ENCODE results near the gene ITPR1.

The ITPR1 gene

DNA sequence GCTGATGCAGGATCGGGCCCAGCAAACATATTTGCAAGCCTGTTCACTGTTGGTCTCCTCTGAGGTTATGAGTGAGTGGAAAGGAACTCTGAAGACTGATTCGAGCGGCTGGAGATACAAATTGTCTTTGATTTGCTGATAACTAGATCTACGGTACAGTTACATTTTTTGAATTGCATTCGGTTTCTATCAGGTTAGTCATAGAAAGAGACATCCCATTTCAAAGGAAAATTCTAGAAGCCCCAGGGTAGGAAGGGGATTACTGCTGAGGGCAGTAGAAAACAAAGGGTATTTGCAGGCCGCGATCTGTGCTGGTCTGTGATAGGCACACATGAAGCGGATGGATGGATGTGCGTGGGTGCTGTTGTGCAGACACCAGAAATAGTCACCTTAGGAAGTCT is 228.4 kb downstream of the ITPR1 start:
- no peak for TF ChIP-seq EZH2 (IDR thresholded peaks at IDR 0.05; ENCODE audit: borderline replicate concordance, low read length)
- TF ChIP-seq, protein P1, sequence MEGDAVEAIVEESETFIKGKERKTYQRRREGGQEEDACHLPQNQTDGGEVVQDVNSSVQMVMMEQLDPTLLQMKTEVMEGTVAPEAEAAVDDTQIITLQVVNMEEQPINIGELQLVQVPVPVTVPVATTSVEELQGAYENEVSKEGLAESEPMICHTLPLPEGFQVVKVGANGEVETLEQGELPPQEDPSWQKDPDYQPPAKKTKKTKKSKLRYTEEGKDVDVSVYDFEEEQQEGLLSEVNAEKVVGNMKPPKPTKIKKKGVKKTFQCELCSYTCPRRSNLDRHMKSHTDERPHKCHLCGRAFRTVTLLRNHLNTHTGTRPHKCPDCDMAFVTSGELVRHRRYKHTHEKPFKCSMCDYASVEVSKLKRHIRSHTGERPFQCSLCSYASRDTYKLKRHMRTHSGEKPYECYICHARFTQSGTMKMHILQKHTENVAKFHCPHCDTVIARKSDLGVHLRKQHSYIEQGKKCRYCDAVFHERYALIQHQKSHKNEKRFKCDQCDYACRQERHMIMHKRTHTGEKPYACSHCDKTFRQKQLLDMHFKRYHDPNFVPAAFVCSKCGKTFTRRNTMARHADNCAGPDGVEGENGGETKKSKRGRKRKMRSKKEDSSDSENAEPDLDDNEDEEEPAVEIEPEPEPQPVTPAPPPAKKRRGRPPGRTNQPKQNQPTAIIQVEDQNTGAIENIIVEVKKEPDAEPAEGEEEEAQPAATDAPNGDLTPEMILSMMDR (IDR thresholded peaks at IDR 0.05; ENCODE audit: low read length), result no peak
- no peak overlapping the region for H3K9ac ChIP-seq (ENCODE audit: low read length)
- no peaks in the 10 kb centered on the region for H3K9me3 ChIP-seq (ENCODE audit: low read length)
- H3F3A ChIP-seq (ENCODE audit: insufficient read depth, low read length), result no peaks in the 10 kb centered on the region
- H3K27me3 ChIP-seq (ENCODE audit: insufficient read depth, low read length), result no peaks in the 10 kb centered on the region
- H3K9me2 ChIP-seq (ENCODE audit: low read depth, low read length), result no peaks in the 10 kb centered on the region
- H3K27ac ChIP-seq (ENCODE audit: low read depth, low read length, poor library complexity, severe bottlenecking), result no peak overlapping the region
- no peaks in the 10 kb centered on the region for H3K36me3 ChIP-seq (ENCODE audit: insufficient read depth, low read length)
- H2AFZ ChIP-seq (ENCODE audit: low read length), result no peak overlapping the region
- H3K4me3 ChIP-seq (ENCODE audit: low read depth, low read length, poor library complexity, severe bottlenecking), result no peak overlapping the region
- no peak overlapping the region for H3K4me2 ChIP-seq (ENCODE audit: low read length)
- H4K20me1 ChIP-seq (ENCODE audit: insufficient read depth, low read length), result no peaks in the 10 kb centered on the region
- H3K79me2 ChIP-seq (ENCODE audit: insufficient read depth, low read length), result no peaks in the 10 kb centered on the region
- no peaks in the 10 kb centered on the region for H3K4me1 ChIP-seq (ENCODE audit: insufficient read depth, low read length, severe bottlenecking)

DNA sequence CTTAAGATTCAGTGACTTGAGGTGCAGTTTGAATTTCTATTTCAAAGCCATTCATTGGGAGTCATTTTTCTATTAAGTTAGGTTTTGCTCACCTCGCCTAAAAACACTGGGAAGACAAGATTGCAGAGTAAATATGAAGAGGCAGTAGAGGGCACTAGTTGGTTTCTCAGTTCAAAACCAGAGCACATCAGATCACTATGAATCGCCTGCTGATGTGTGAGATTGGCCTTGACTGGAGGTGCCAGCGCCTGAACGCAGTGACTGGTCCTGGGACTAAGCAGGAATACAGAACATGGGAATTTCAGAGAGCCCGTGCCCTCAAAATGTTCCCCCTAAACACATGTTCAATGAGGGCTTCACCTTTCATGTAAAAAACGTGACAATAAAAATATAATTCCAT is 229.0 kb downstream of the ITPR1 start:
- Histone ChIP-seq H3K9me2 (ENCODE audit: low read depth, low read length) (no peaks in the 10 kb centered on the region), H3F3A (ENCODE audit: insufficient read depth, low read length) (no peaks in the 10 kb centered on the region), H2AFZ (ENCODE audit: low read length) (no peak overlapping the region), H3K27ac (ENCODE audit: low read depth, low read length, poor library complexity, severe bottlenecking) (no peak overlapping the region), H3K27me3 (ENCODE audit: insufficient read depth, low read length) (no peaks in the 10 kb centered on the region), H3K4me3 (ENCODE audit: low read depth, low read length, poor library complexity, severe bottlenecking) (no peak overlapping the region), H3K4me2 (ENCODE audit: low read length) (no peak overlapping the region), H3K9ac (ENCODE audit: low read length) (no peak overlapping the region), H4K20me1 (ENCODE audit: insufficient read depth, low read length) (no peaks in the 10 kb centered on the region), H3K4me1 (ENCODE audit: insufficient read depth, low read length, severe bottlenecking) (no peaks in the 10 kb centered on the region), H3K9me3 (ENCODE audit: low read length) (no peaks in the 10 kb centered on the region), H3K79me2 (ENCODE audit: insufficient read depth, low read length) (no peaks in the 10 kb centered on the region), H3K36me3 (ENCODE audit: insufficient read depth, low read length) (no peaks in the 10 kb centered on the region)
- no peak for TF ChIP-seq EZH2 (IDR thresholded peaks at IDR 0.05; ENCODE audit: borderline replicate concordance, low read length)
- TF ChIP-seq, protein P1 (IDR thresholded peaks at IDR 0.05; ENCODE audit: low read length), result peak; percentile 40; the same call in 1 of the 2 replicates

DNA sequence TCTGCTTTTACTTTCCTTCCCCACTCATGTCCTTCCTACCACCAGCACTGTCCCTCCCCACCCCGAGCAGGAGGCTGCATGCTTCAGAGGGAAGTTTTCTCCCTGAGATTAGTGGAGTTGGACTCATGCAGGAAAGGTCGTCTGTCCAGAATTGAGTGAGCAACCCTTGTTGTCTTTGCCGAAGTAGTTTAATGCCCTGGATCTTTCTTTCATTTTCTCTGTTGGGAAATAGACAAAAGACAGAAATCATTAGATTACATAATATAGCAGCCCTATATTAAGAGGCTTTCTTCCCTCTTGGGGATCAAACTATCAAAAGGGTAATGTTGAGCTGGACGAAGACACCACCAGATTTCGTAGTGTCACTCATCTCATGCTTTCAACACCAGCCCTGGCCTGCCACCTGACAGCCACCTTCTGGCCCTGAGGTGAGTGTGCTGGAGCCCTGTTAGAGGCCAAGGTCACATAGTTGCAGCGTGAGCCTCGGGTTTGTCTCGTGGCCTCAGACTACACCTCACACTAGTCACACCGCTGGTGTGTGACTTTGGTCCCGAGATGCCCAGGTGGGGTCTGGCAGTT is 231.0 kb downstream of the ITPR1 start:
- Histone ChIP-seq H3K36me3 (ENCODE audit: insufficient read depth, low read length) (no peaks in the 10 kb centered on the region), H3K79me2 (ENCODE audit: insufficient read depth, low read length) (no peaks in the 10 kb centered on the region), H2AFZ (ENCODE audit: low read length) (no peak overlapping the region), H3K27me3 (ENCODE audit: insufficient read depth, low read length) (no peaks in the 10 kb centered on the region), H3K27ac (ENCODE audit: low read depth, low read length, poor library complexity, severe bottlenecking) (no peak overlapping the region), H3K9me2 (ENCODE audit: low read depth, low read length) (no peaks in the 10 kb centered on the region), H3K4me3 (ENCODE audit: low read depth, low read length, poor library complexity, severe bottlenecking) (no peak overlapping the region), H3K9ac (ENCODE audit: low read length) (no peak overlapping the region), H3F3A (ENCODE audit: insufficient read depth, low read length) (no peaks in the 10 kb centered on the region), H3K9me3 (ENCODE audit: low read length) (no peaks in the 10 kb centered on the region), H4K20me1 (ENCODE audit: insufficient read depth, low read length) (no peaks in the 10 kb centered on the region), H3K4me1 (ENCODE audit: insufficient read depth, low read length, severe bottlenecking) (no peaks in the 10 kb centered on the region), H3K4me2 (ENCODE audit: low read length) (no peak overlapping the region)
- no peak for TF ChIP-seq EZH2 (IDR thresholded peaks at IDR 0.05; ENCODE audit: borderline replicate concordance, low read length)
- TF ChIP-seq, protein P1 (IDR thresholded peaks at IDR 0.05; ENCODE audit: low read length), result no peak
